Colon (tissue), 2 donors: ENCODE data around the gene IL11.

Experiments
- FAIRE-seq: peaks from 2 replicates; lab custom pipeline; 2012; peaks lifted over from hg19 to GRCh38; lab: Jason Lieb, UNC
- donor health status: control.
- donor health status: control.

IL11 gene

DNA sequence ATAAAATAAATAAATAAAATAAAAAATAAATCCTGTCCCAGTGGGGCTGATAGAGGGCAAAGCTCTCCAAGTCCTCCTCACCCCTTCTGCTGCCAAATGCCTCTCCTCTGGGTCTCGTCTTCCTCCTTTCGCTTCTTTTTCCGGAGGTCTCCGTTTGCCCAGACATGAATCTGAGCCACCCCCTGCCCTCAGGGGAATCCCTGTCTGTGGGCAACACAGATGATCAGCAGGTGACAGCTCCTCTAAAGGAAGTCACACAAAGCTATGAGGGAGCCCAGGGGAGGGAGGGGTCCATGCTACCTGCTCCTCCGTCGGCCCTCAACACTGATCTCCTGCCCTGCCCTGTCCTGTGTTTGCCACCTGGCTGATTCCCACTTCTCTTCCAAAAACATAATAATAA lies 45.6 kb downstream of the IL11 start:
- FAIRE-seq, result no peak

DNA sequence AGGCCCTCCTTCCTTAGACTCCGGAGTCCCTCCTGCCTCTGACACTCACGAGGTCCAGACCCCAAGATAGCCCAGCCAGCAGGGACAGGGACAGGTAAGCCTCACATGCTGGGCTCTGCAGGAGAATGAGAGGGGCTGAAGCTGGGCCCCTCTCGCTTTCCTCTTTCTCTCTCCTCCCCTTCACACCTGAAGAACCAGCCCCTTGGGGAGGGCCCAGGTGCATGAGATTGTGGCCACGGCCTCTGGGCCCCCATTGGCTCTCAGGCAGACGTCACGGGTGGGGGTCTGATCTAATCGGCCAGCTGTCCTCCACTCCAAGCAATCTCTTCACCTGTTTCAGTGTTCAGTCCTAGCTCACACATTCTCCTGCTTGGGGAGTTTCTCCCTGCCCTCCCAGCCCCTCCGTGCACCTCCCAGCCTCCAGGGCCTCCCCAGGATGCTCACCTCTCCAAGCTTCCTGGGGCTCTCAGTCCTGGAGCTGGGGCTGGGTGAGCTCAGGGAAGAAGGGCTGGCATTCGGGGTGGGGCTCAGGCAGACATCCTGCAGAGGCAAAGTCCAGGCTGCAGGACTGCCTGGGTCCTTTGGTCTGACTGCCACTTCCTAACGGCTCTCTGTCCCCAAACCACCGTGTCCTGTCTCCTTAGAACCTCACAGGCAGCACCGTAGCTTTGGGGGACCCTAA lies 47.9 kb downstream of the IL11 start:
- no peak for FAIRE-seq

DNA sequence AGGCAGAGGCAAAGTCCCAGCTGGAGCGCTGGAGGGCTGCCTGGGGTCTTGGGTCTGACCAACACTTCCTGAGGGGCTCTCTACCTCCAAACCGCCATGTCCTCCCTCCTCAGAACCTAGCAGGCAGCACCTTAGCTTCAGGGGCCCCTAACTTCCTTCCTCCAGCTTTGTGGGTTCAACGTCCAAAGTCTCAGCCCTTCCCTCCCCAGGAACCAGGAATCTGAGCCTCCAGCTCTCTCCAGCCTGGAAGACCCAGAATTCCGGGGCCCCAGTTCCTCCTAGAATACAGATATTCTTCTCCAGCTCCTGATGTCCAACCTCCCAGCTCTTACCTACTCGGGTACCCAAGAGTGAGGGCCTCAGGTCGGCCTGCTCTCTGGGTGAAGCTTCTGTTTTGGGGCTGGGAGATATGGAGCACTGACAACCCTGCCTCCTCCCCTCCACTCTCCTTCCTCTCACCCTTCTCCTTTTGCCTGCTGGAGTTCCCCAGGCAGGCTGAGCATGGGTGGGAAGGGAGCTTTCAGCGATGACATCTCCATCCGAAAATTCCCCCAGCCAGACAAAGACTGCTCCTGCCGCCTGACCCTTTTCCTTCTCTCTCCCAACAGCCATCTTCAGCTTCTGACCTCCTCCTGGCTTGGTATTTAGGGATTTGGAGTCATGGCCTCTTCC lies 48.7 kb downstream of the IL11 start:
- no peak for FAIRE-seq

DNA sequence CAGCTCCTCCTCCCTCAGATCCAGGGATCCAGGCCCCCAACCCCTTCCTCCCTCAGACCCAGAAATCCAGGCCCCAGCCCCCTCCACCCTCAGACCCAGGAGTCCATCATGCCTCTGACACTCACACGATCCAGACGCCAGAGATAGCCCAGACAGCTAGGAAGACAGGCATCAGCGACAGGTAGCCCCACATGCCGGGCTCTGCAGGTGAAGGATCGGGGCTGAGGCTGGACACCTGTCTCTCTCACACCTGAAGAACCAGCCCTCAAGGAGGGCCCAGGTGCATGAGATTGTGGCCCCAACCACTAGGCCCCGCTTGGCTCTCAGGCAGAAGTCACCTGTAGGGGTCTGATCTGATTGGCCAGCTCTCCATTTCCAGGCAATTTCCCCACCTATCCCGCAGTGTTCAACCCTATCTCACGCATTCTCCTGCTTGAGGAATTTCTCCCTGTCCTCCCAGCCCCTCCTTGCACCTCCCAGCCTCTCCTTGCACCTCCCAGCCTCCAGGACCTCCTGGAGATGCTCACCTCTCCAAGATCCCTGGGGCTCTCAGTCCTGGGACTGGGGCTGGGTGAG lies 49.3 kb downstream of the IL11 start:
- no peak for FAIRE-seq

DNA sequence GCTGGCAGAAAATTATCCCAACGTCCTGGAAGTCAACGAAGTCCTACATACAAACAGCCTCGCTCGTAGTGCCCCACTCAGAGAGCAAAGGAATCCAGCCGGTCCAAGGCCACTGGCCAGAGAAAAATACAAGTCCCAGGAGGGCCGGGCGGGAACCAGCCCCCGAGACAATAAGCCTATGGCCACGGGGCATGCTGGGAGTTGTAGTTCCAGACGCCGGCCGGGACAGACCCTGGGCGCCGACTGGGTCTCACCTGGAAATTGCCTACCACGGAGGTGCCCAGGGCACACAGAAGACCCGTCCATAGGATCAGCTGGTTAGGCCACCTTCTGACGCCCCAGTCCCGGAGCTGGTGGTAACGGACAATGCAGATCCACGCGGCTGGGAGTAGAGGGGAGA lies 50.5 kb downstream of the IL11 start:
- FAIRE-seq, result no peak

DNA sequence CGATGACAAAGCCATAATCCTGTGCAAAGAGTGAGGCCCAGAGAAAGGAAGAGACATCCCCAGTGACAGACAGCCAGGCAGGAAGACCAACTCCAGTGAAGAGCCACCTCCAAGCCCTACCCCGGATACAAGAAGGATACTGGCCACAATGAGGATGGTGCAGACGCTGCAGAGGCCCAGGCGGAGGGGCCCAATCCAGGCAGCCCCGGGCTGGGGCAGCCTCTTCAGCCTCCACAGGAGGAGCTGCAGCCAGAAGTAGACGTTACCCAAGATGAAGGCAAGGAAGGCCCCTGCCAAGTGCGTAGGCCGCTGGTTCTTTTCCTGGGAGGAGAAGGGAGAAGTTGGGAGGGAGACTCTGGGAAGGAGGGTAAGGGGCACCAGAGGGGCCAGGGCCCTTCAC lies 53.6 kb downstream of the IL11 start:
- FAIRE-seq, result no peak

DNA sequence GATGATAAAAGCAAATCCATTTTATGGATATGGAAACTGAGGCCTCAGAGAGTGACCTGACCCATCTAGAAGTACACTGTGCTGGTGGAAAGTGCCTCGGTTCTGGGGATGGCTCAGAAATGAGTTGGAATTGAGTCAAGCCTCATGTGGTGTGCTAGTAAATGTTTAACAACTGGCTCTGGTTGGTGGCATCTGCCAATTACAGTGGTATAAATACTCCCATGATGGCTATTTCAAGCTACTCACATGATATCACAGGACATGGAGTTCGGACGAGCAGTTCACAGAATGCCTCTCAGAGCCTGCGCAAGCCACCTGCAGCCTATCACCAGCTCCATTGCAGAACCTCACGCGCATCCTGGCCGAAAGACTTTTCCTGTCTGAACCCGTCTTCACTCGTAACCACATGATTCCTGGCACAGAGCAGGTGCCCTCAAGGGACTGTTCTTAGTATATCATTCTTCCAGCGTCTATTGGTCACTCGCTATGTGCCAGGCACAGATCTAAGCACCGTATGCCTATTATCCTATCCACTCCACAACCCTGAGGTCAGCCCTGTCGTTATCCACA lies 54.2 kb downstream of the IL11 start:
- no peak for FAIRE-seq

DNA sequence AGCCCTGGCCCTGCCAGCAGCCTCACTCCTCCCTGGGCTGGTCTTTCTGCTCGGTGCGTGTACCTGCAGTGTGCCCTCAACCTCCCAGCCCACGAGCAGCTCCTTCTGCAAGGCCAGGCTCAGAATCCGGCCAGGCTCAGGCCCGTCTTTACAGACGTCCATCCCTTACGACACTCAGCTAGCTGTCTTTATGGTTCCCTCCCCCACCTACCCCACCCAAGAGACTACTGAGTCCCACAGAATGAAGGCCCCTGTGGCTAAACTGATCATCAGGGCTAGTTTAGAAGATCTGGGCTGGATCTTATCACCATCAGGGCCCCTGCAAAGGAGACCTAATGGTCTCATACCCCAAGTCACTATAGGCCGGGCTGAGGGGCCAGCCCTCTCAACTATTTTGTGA lies 55.9 kb downstream of the IL11 start:
- no peak for FAIRE-seq
